Measurements from ENCODE around the gene ATF6B. TPM values are rescaled to one million over a fixed set of nuclear protein-coding genes. Genes with fewer than 3 reads are reported as not detected.
"Not testable (repeated sequence)": the region's sequence is repeated elsewhere in the genome, so short reads cannot be mapped to it uniquely, and the experiment has no call there.

The ATF6B gene
- total and polyA plus RNA-seq, 7 donors: 13.0 to 35.2 (median 19.2) TPM

DNA sequence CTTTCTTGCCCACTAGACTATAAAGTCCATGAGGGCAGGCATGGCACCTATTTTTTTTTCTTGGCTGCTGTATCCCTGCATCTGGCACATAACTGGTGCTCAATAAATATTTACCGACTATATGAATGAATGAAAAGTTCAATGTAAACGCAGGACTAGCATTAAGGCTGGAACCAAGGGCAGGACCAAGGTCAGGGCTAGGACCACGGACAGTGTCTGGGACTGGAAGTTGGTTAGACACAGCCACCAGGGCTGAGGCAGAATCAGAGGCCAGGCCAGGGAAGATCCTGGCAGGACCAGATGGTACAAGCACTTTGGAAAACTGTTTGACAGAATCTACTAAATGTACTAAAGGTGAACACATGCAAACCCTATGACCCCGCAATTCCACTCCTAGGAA, 22.6 kb downstream of the ATF6B start:
- Histone ChIP-seq H3K4me3 (no peak overlapping the region), H3K27ac (no peak overlapping the region), H3K27me3 (ENCODE audit: insufficient read depth in 3 of 3, low read length in 2 of 3) (peaks cover 0 to 20% (median 9%) of the 10 kb centered on the region in 3 donors), H3K4me1 (no peaks in the 10 kb centered on the region), H3K9me3 (no peaks in the 10 kb centered on the region), H3K36me3 (ENCODE audit: insufficient read depth in 1 of 2, low read depth in 1 of 2) (no peaks in the 10 kb centered on the region)
- intact Hi-C loops (cut with DNase I): no loop called here
- ATAC-seq: no peak
- TF ChIP-seq, protein P1, sequence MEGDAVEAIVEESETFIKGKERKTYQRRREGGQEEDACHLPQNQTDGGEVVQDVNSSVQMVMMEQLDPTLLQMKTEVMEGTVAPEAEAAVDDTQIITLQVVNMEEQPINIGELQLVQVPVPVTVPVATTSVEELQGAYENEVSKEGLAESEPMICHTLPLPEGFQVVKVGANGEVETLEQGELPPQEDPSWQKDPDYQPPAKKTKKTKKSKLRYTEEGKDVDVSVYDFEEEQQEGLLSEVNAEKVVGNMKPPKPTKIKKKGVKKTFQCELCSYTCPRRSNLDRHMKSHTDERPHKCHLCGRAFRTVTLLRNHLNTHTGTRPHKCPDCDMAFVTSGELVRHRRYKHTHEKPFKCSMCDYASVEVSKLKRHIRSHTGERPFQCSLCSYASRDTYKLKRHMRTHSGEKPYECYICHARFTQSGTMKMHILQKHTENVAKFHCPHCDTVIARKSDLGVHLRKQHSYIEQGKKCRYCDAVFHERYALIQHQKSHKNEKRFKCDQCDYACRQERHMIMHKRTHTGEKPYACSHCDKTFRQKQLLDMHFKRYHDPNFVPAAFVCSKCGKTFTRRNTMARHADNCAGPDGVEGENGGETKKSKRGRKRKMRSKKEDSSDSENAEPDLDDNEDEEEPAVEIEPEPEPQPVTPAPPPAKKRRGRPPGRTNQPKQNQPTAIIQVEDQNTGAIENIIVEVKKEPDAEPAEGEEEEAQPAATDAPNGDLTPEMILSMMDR (IDR thresholded peaks at IDR 0.05): no peak
- DNase-seq: no peak
- 76 to 80% (median 79%) methylated on average over 4 of the region's 4 CpGs for WGBS, 3 donors

DNA sequence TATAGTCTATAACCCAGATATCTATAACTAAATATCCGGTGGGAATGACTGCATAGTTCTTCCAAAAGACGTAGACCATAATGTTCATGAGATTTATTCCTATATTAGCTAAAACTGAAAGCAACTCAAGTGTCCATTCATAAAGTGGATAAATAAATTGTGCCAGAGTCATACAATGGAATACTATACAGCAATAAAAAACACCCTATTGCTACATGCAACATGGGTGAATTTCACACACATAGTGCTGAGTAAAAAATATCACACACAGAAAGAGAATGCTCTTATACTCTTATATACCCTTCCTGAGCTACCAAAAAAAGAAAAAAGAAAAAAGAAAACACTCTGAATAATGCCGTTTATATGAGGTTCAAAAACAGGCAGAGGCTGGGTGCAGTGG, 25.8 kb downstream of the ATF6B start:
- WGBS, 3 donors: 92 to 97% (median 95%) methylated on average over 3 of the region's 3 CpGs
- Histone ChIP-seq H3K36me3 (ENCODE audit: insufficient read depth in 1 of 2, low read depth in 1 of 2) (no peaks in the 10 kb centered on the region), H3K27ac (no peak overlapping the region), H3K4me3 (no peak overlapping the region), H3K9me3 (no peaks in the 10 kb centered on the region), H3K4me1 (no peaks in the 10 kb centered on the region), H3K27me3 (ENCODE audit: insufficient read depth in 3 of 3, low read length in 2 of 3) (peaks cover 0 to 13% (median 4%) of the 10 kb centered on the region in 3 donors)
- no peak for ATAC-seq
- TF ChIP-seq, protein P1 (IDR thresholded peaks at IDR 0.05): no peak
- intact Hi-C loops (cut with DNase I): no loop called here
- DNase-seq: no peak

DNA sequence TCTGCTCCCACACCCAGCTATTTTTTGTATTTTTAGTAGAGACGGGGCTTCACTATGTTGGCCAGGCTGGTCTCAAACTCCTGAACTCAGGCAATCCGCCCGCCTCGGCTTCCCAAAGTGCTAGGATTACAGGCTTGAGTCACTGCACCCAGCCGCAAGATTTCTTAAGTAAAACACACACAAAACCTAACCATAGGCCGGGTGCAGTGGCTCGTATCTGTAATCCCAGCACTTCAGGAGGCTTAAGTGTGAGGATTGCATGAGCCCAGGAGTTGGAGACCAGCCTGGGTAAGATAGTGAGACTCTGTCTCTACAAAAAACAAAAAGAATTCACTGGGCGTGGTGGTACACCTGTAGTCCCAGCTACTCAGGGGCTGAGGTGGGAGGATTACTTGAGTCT, 27.8 kb downstream of the ATF6B start:
- 86 to 88% (median 87%) methylated on average over 8 of the region's 8 CpGs for WGBS, 3 donors
- H3K4me3 ChIP-seq; H3K9me3 ChIP-seq; ATAC-seq; intact Hi-C loops (cut with DNase I); DNase-seq; H3K36me3 ChIP-seq (ENCODE audit: insufficient read depth in 1 of 2, low read depth in 1 of 2); H3K27ac ChIP-seq; H3K4me1 ChIP-seq: not testable (repeated sequence)
- peaks cover 0 to 33% (median 16%) of the 10 kb centered on the region in 3 donors for H3K27me3 ChIP-seq (ENCODE audit: insufficient read depth in 3 of 3, low read length in 2 of 3)

DNA sequence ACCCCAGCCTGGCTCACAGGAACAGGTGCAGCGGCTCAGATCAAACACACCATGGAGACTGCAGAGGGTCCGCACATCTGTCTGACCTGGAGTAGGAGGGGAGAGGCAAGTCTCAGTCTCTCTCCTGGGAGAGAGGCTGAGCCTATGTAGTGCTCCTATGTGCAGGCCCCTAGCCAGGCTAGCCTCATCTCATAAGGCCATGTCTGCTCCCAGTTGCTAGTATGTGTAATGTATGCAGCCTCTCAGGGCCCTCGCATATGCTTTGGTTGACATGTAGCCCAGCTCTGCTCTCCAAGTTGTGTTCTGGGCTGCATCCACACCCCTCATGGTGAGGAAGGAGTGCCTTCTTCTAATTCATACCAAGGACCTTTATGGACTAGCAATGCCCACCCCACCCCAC, 30.7 kb downstream of the ATF6B start:
- Histone ChIP-seq H3K27ac (no peak overlapping the region), H3K27me3 (ENCODE audit: insufficient read depth in 3 of 3, low read length in 2 of 3) (peaks cover 0 to 28% (median 17%) of the 10 kb centered on the region in 3 donors), H3K4me1 (no peaks in the 10 kb centered on the region), H3K4me3 (no peak overlapping the region), H3K9me3 (no peaks in the 10 kb centered on the region), H3K36me3 (ENCODE audit: insufficient read depth in 1 of 2, low read depth in 1 of 2) (no peaks in the 10 kb centered on the region)
- intact Hi-C loops (cut with DNase I): no loop called here
- ATAC-seq (no peak), DNase-seq (no peak)
- TF ChIP-seq, protein P1 (IDR thresholded peaks at IDR 0.05): no peak
- 86 to 97% (median 94%) methylated on average over 3 of the region's 3 CpGs for WGBS, 3 donors

DNA sequence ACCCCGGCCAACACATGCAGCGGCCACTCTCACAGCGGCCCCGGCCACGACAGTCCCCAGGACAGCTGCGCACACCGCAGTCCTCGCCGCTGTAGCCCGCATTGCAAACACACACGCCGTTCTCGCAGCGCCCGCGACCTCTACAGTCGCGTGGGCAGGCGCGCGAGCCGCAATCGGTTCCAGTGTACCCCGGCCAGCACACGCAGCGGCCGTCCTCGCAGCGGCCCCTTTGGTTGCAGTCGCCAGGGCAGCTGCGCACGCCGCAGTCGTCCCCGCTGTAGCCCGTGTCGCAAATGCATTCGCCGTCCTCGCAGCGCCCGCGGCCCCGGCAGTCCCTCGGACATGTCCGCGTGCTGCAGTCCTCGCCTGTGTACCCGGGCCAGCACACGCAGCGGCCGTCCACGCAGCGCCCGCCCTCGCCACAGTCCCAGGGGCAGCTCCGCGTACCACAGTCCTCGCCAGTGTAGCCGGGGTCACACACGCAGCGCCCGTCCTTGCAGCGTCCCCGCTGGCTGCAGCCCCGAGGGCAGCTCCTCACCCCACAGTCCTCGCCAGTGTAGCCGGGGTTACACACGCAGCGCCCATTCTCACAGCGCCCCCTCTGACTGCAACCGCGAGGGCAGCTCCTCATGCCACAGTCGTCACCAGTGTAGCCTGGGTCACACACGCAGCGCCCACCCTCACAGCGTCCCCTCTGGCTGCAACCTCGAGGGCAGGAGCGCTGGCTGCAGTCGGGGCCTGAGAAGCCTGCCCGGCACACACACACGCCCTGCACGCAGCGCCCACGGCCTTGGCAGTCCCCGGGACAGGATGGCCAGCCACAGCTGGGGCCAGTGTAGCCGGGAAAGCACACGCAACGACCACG, 31.4 kb downstream of the ATF6B start:
- peak in 1 of 2 donors; percentile 50 for DNase-seq
- TF ChIP-seq, protein P1 (IDR thresholded peaks at IDR 0.05): no peak
- Histone ChIP-seq H3K36me3 (ENCODE audit: insufficient read depth in 1 of 2, low read depth in 1 of 2) (no peaks in the 10 kb centered on the region), H3K4me1 (no peaks in the 10 kb centered on the region), H3K4me3 (peak overlapping the region; percentile 44), H3K27ac (no peak overlapping the region), H3K9me3 (no peaks in the 10 kb centered on the region), H3K27me3 (ENCODE audit: insufficient read depth in 3 of 3, low read length in 2 of 3) (peaks cover 0 to 28% (median 17%) of the 10 kb centered on the region in 3 donors)
- intact Hi-C loops (cut with DNase I): no loop called here
- ATAC-seq: peak; percentile 27 to 47 (median 38)
- 30 to 46% (median 34%) methylated on average over 80 to 90 of the region's 90 CpGs for WGBS, 3 donors

Measured in psoas muscle (tissue), 8 donors.